GM12874 (cell line): Measurements from ENCODE around the gene IMP3.

ENCODE experiments used
- TF ChIP-seq, protein P1 (sequence below): IDR thresholded peaks from 2 replicates; pipeline ENCODE4 v1.5.1; 2011; ENCODE audit warnings: low read depth, mild to moderate bottlenecking, control low read depth, low read length, moderate library complexity; ENCODE audit not compliant: insufficient read depth

Gene IMP3

DNA sequence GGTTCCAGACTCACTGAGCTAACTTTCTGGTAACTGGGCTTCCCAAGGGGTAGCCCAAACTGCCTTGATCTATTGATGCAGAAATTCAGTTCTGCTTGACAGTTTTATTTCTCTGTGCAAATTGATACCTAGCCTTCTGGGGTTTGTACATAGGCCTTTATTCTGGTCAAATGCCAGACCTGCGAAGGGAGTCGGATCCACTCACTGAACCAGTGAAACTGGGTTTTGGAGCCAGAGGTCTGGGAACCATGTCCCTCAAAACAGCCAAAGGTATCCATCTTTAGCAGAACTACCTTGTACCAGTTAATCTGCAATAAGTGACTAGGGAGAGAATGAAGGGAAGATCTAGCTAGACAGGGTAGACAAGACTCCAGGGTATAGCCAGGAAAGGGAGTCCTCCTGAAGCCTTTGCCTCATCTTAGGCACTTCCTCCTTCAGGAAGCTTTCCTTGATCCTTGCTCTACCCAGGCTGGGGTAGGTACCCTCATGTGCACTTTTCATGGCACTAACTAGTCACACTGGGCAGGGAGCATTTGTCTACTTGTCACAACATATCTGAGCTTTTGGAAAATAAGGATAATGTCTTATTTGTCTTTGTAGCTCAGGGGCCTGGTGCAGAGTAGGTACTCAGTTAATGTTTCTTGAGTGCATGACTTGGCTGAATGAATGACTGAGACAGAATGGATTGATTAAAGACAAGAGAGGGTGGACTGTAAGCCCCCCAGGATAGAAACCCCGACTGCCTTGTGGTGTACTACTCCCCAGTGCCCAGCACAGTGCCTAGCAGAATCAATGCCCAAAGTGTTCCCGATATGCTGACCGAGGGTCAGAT lies 6.3 kb upstream of the IMP3 start:
- TF ChIP-seq, protein P1, sequence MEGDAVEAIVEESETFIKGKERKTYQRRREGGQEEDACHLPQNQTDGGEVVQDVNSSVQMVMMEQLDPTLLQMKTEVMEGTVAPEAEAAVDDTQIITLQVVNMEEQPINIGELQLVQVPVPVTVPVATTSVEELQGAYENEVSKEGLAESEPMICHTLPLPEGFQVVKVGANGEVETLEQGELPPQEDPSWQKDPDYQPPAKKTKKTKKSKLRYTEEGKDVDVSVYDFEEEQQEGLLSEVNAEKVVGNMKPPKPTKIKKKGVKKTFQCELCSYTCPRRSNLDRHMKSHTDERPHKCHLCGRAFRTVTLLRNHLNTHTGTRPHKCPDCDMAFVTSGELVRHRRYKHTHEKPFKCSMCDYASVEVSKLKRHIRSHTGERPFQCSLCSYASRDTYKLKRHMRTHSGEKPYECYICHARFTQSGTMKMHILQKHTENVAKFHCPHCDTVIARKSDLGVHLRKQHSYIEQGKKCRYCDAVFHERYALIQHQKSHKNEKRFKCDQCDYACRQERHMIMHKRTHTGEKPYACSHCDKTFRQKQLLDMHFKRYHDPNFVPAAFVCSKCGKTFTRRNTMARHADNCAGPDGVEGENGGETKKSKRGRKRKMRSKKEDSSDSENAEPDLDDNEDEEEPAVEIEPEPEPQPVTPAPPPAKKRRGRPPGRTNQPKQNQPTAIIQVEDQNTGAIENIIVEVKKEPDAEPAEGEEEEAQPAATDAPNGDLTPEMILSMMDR = no peak

DNA sequence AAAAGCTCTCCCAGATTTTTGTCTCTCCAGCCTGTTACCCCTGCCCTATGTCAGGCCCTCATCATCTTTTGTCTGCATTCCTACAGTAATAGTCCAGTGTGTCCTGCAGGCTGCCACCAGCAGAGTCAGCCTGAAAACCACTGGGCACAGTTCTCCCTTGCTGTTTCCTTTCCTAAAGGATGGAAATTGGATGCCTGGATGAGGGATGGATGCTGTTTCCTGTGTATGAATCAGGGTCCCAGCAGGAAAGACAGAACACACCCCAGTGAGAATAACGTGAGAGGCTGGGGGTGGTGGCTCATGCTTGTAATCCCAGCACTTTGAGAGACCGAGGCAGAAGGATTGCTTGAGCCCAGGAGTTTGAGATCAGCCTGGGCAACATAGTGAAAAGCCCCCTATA lies 4.4 kb upstream of the IMP3 start:
- TF ChIP-seq, protein P1 = no peak

DNA sequence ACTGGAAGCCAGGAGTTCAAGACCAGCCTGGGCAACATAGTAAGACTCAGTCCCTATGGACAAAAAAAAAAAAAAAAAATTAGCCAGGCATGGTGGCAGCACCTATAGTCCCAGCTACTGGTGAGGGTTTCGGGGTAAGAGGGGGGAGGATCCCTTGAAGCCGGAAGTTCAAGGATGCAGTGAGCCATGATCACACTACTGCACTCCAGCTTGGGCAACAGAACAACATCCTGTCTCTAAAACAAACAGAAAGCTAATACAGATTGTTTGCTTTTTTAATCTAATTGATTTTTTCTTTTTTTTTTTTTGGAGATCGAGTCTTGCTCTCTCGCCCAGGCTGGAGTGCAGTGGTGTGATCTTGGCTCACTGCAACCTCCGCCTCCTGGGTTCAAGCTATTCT lies 1.6 kb upstream of the IMP3 start:
- TF ChIP-seq, protein P1 = no peak

DNA sequence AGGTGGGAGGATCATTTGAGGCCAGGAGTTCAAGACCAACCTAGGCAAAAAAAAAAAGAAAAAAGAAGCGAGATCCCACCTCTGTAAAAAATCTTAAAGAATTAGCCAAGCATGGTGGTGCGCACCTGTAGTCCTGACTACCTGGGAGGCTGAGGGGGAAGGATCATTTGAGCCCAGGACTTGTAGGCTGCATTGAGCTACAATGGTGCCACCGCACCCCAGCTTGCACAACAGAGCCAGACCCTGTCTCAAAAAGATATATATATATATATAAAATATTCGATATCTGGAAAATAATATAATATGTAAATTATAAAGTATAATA lies 1.1 kb upstream of the IMP3 start:
- TF ChIP-seq, protein P1 = no peak

DNA sequence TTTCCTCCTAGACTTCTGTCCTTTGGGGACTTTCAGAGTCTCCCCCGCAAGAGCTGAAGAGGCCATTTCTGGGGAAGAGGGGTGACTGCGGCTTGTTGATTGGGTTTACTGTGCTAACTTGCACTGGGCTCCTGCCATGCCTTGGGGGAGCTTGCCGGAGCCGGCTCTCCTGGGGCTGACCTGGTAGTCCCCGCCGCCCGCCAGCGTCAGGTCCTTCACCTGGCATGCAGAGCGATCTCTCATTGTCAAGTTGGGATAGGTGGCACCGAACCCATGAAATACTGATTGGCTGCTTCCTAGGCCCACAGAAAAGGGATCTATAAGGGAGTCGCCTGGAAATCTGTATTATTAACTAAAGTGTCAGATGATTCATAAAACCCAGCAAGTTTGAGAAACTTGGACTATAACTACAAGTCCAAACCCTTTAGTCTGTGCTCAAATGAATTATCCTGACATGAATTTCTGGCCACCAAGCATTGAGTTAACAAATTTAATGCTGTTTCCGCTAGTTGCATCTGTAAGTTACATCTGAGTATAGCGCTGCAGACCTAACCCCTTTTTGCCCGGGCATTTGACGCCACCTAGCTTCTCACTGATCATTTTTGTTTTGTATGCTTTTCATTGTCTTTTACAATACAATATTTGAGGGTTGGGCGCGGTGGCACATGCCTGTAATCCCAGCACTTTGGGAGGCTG lies 607 bp upstream of the IMP3 start:
- TF ChIP-seq, protein P1 = peak; percentile 30

DNA sequence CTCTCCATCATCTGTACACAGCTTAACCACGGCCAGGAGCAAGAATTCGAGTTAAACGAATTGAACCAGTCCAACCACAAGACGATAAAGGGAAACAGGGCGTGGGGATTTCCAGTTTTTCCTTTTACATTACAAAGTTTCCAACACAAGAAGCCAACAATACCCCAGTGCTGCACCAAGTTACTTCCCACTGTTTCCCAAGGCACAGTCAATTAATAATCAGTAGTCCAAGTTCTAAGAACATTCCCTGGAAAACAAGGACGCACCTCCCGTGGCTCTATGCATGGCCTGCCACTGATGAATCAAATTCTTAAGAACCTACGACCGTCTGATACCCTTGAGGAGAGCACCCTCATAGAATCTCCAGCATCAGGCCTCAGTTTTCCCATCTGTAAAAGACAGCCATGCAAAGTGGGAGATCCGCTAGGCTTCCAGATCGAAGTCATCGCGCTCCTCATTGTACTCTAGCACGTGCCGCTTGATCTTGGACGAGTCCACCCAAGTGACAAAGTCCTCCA lies 774 bp downstream of the IMP3 start:
- TF ChIP-seq, protein P1 = no peak

DNA sequence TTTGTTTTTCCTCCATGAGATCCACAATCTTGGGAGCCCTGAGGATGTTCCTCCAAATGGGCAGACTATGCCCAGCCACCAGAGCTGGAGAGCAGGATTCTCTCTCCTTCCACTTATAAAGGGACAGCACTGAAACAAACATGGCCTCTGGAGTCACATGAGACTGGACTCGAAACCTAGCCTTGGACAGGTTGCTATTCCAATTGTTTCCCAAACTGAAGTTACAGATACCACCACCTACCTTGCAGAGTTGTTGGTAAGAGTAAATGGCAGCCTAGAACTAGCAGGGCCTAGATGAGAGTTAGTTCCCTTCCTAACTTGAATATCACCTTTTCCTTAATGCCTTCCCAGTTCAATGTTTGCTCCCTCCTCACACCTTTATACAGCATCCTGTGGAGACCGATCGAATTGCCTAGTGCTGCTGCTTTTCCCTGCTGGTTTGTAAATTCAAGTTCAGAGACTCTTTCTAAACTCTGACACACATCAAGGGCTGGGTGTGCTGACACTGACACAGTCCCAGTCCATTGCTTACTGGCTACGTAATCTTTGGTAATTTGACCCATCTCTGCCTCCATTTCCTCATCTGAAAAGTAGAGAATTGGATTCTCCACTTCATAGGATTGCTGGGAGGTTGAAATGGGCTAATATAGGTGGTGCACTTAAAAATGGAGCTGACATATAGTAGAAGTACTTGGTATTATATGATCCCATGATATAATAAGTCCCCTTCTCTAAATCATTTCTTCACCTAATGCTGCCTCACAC lies 2.6 kb downstream of the IMP3 start:
- TF ChIP-seq, protein P1 = no peak
